Motor neuron (in vitro differentiated cells): ENCODE data around the gene PTK7. TPM values are rescaled to one million over a fixed set of nuclear protein-coding genes. Genes with fewer than 3 reads are reported as not detected.

Experiments used
- ATAC-seq, 8 experiments: fragments of 200-7000 bp; cut with Tn5 transposase; replicated peaks in 6 of 8; 2 replicates each; pipeline ENCODE4 v1.8.0; 2021; ENCODE audit warnings: mild to moderate bottlenecking in 8 of 8, moderate library complexity in 8 of 8
- H3K27ac ChIP-seq, 2 donors: fragments of 250-450 bp; sonication (Bioruptor Pico); 2 replicates each; pipeline ENCODE4 v1.9.0; 2021; ENCODE audit warnings: antibody characterized with exemption in 2 of 2, mild to moderate bottlenecking in 2 of 2, moderate library complexity in 1 of 2
- H3K4me1 ChIP-seq, 2 donors: fragments of 250-450 bp; sonication (Bioruptor Pico); replicated peaks in 1 of 2; 2 replicates each; pipeline ENCODE4 v1.6.1; 2021; ENCODE audit warnings: antibody characterized with exemption in 2 of 2, mild to moderate bottlenecking in 2 of 2, moderate library complexity in 1 of 2
- H3K4me3 ChIP-seq, 5 donors: fragments of 250-450 bp; sonication (Bioruptor Pico); 2 replicates each; pipeline ENCODE4 v1.9.0; 2021; ENCODE audit warnings: antibody characterized with exemption in 5 of 5, mild to moderate bottlenecking in 5 of 5, moderate library complexity in 4 of 5
- WGBS, 10 experiments: fragments of 450-650 bp; shearing (Covaris generic); methylation state at CpG; one replicate each; pipeline ENCODE4 v1.0.0; 2022; 5-methylcytosine and 5-hydroxymethylcytosine counted together
- in situ Hi-C, 9 experiments: fragments of 400-800 bp; cut with MboI; loops; one replicate each; pipeline ENCODE4 v1.15.0; 2021; ENCODE audit warnings: low sequenced_read_pairs in 9 of 9, low pct_unique_long_range_greater_than_20kb in 2 of 9; ENCODE audit not compliant: unreplicated experiment in 9 of 9
- total RNA-seq, 8 experiments: library from RNA; unstranded; fragments of 300-600 nt; gene quantifications; 2 replicates each; pipeline versions ENCODE4 v1.2.3 to v1.2.4, GENCODE V29; 2022

PTK7 gene
- 100 to 1,000 TPM in 3 of 8 experiments, 10 to 100 TPM in 5; 27.2 to 197 (median 48.3) TPM for total RNA-seq

GRCh38 chr6:43075670-43076463, at the start of gene PTK7:
Gene PTK7, plus strand, starts transcription at chr6:43076314. Its CDS starts 175 bp downstream, at chr6:43076489.
- Histone ChIP-seq H3K4me1 (peaks cover 19 to 25% of the 10 kb centered on the region in 2 donors), H3K27ac (peak within 1 kb of the TSS; percentile 42 to 52), H3K4me3 (peak within 1 kb of the TSS; percentile 46 to 87 (median 70))
- in situ Hi-C loops: loop anchor here in 4 of 9 experiments (10.0 kb wide), 3 partner anchors 49 to 69 kb away; no protein-coding TSS in a partner anchor
- 15 to 20% methylated on average over 1 to 7 of the region's 60 CpGs; no CpG with 5 or more reads in 8 of the 10 experiments for WGBS, 10 experiments
- peak; percentile 45 to 92 (median 88) for ATAC-seq

GRCh38 chr6:43026365-43026764, 49.7 kb upstream of the PTK7 start:
- Histone ChIP-seq H3K4me3 (no peak overlapping the region), H3K27ac (no peak overlapping the region), H3K4me1 (peaks cover 9 to 10% of the 10 kb centered on the region in 2 donors)
- no peak for ATAC-seq
- in situ Hi-C loops: no loop called here
- WGBS, 10 experiments: 67 to 100% (median 91%) methylated on average over 1 to 3 of the region's 5 CpGs; no CpG with 5 or more reads in 2 of the 10 experiments

GRCh38 chr6:43029120-43029519, 47.0 kb upstream of the PTK7 start:
- no peaks in the 10 kb centered on the region for H3K4me1 ChIP-seq
- in situ Hi-C loops: no loop called here
- ATAC-seq: no peak
- no peak overlapping the region for H3K27ac ChIP-seq
- 84 to 100% (median 95%) methylated on average over 1 to 9 of the region's 9 CpGs; no CpG with 5 or more reads in 4 of the 10 experiments for WGBS, 10 experiments
- no peak overlapping the region for H3K4me3 ChIP-seq

- H3K4me3 ChIP-seq: no peak overlapping the region
- in situ Hi-C loops: no loop called here
- ATAC-seq: no peak
- no peaks in the 10 kb centered on the region for H3K4me1 ChIP-seq
- no peak overlapping the region for H3K27ac ChIP-seq
- 86 to 100% (median 90%) methylated on average over 1 to 4 of the region's 4 CpGs; no CpG with 5 or more reads in 1 of the 10 experiments for WGBS, 10 experiments
These were observed 43.8 kb upstream of the PTK7 start for GRCh38 chr6:43032326-43032725.

DNA sequence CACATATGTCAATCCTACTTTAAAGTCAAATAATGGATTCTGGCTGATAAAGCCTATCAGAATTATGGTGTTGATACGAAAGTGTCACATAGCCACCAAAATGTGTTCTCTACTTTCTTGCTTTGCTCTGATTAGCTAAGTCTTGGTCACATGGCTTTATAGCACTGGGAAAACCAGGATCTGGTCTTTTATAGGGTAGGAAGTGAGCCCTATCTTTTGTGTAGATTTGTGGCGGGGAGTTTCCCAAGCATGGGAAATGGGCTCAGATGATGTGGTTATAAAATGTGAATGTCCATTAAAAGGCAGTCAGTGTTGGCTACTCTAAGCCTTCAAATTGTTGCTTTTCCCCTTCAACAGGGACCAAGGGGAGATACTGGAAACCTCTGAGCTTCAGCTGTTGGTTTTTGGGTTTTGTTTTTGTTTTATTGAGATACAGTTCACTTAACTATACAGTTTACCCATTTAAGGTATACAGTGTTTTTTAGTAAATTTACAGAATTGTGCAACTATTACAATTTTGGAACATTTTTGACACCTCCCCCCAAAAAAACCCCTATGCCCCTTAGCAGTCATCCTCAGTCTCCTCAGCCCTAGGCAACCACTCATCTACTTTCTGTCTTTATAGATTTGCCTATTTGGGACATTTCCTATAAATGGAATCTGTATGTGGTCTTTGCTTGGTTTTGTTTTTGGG, 42.5 kb upstream of the PTK7 start:
- in situ Hi-C loops: no loop called here
- H3K27ac ChIP-seq: no peak overlapping the region
- ATAC-seq: no peak
- H3K4me3 ChIP-seq: no peak overlapping the region
- 71 to 100% (median 90%) methylated on average over 1 to 2 of the region's 2 CpGs; no CpG with 5 or more reads in 3 of the 10 experiments for WGBS, 10 experiments
- H3K4me1 ChIP-seq: no peaks in the 10 kb centered on the region

GRCh38 chr6:43034190-43034525, 42.0 kb upstream of the PTK7 start:
- WGBS, 10 experiments: 38 to 100% (median 80%) methylated on average over 1 of the region's 2 CpGs; no CpG with 5 or more reads in 6 of the 10 experiments
- Histone ChIP-seq H3K4me1 (no peaks in the 10 kb centered on the region), H3K4me3 (no peak overlapping the region), H3K27ac (no peak overlapping the region)
- in situ Hi-C loops: no loop called here
- no peak for ATAC-seq

GRCh38 chr6:43035495-43036194, 40.5 kb upstream of the PTK7 start:
- H3K4me3 ChIP-seq: no peak overlapping the region
- no peak overlapping the region for H3K27ac ChIP-seq
- in situ Hi-C loops: no loop called here
- ATAC-seq: peak in 2 of 8 experiments; percentile 12 to 26
- H3K4me1 ChIP-seq: no peaks in the 10 kb centered on the region
- 63 to 92% (median 80%) methylated on average over 1 to 4 of the region's 4 CpGs; no CpG with 5 or more reads in 3 of the 10 experiments for WGBS, 10 experiments

DNA sequence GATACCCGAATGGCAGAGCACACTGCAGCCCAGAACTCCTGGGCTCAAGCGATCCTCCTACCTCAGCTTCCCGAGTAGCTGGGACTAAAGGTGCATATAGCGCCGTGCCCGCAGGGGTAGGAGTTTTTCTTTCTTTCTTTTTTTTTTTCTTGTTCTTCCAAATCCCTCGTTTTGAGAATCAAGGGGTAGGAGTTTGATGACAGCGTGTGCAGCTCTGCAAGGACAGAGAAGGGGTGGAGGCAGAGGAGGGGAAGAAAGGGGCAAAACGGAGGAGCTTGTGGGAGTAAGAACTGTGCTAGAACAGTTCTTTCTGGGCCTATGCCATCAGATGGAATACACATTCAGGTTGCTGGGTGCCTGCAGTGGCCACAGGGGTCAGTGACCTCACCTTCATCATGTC, 39.4 kb upstream of the PTK7 start:
- in situ Hi-C loops: no loop called here
- no peak overlapping the region for H3K4me3 ChIP-seq
- 40 to 100% (median 90%) methylated on average over 1 to 9 of the region's 9 CpGs; no CpG with 5 or more reads in 6 of the 10 experiments for WGBS, 10 experiments
- no peaks in the 10 kb centered on the region for H3K4me1 ChIP-seq
- H3K27ac ChIP-seq: no peak overlapping the region
- no peak for ATAC-seq

- ATAC-seq: no peak
- H3K4me1 ChIP-seq: no peaks in the 10 kb centered on the region
- WGBS, 10 experiments: 33 to 100% (median 80%) methylated on average over 1 to 4 of the region's 5 CpGs; no CpG with 5 or more reads in 4 of the 10 experiments
- in situ Hi-C loops: no loop called here
- H3K27ac ChIP-seq: no peak overlapping the region
- H3K4me3 ChIP-seq: no peak overlapping the region
These were observed 38.9 kb upstream of the PTK7 start for GRCh38 chr6:43037197-43037596.

DNA sequence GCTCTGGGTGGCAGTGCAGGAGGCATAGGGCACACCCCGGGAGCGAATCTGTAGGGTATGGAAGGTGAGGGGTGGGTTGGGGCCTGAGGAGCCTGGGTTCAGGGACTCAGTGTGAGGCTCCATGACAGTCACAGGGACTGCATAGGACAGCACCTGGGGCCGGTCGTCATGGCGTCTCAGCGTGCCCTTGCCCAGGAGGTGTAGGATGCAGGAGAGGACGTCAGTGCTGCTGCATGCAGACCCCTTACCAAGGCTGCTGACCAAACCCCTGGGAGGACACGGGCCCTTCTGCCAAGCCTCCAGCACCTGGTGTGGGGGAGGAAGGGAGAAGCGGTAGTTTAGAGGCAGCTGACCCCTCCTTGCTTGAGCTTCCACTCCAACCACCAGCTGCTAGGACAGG, 38.4 kb upstream of the PTK7 start:
- Histone ChIP-seq H3K27ac (no peak overlapping the region), H3K4me1 (no peaks in the 10 kb centered on the region), H3K4me3 (no peak overlapping the region)
- ATAC-seq: peak in 3 of 8 experiments; percentile 15 to 25 (median 25)
- in situ Hi-C loops: no loop called here
- WGBS, 10 experiments: 60 to 100% methylated on average over 1 to 3 of the region's 9 CpGs; no CpG with 5 or more reads in 8 of the 10 experiments

DNA sequence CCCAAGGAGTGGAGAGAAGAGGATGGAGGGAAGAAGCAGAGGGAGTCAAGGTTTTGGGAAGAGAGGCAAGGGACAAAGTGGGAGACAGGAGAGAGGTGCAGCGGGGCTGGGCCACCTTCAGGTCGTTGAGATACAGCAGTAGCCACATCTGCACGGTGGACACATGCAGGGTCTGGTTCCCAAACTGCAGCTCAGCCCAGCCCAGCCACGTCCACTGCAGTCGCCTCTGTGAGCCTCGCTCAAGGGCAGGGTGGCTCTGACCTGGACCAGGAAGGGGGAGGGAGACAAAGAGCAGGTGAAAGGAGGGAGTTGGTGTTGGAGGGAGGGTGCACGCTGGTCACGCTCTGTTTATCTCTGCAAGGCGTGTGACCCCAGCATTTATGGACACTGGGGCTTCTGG, 37.4 kb upstream of the PTK7 start:
- 60 to 95% (median 86%) methylated on average over 1 to 7 of the region's 9 CpGs; no CpG with 5 or more reads in 6 of the 10 experiments for WGBS, 10 experiments
- H3K27ac ChIP-seq: no peak overlapping the region
- H3K4me1 ChIP-seq: no peaks in the 10 kb centered on the region
- in situ Hi-C loops: no loop called here
- no peak overlapping the region for H3K4me3 ChIP-seq
- ATAC-seq: peak in 2 of 8 experiments; percentile 8 to 9

GRCh38 chr6:43040542-43041257, 35.4 kb upstream of the PTK7 start:
- Histone ChIP-seq H3K4me1 (no peaks in the 10 kb centered on the region), H3K4me3 (no peak overlapping the region), H3K27ac (no peak overlapping the region)
- in situ Hi-C loops: no loop called here
- no peak for ATAC-seq
- 92 to 100% (median 99%) methylated on average over 1 to 6 of the region's 18 CpGs; no CpG with 5 or more reads in 2 of the 10 experiments for WGBS, 10 experiments
